ENCODE results near the gene TMEM79. TPM values are rescaled to one million over a fixed set of nuclear protein-coding genes. Genes with fewer than 3 reads are reported as not detected.

TMEM79 gene
- total RNA-seq, 2 donors from 2014 or later: 0.56 to 5.0 TPM

- TF ChIP-seq, protein P1, sequence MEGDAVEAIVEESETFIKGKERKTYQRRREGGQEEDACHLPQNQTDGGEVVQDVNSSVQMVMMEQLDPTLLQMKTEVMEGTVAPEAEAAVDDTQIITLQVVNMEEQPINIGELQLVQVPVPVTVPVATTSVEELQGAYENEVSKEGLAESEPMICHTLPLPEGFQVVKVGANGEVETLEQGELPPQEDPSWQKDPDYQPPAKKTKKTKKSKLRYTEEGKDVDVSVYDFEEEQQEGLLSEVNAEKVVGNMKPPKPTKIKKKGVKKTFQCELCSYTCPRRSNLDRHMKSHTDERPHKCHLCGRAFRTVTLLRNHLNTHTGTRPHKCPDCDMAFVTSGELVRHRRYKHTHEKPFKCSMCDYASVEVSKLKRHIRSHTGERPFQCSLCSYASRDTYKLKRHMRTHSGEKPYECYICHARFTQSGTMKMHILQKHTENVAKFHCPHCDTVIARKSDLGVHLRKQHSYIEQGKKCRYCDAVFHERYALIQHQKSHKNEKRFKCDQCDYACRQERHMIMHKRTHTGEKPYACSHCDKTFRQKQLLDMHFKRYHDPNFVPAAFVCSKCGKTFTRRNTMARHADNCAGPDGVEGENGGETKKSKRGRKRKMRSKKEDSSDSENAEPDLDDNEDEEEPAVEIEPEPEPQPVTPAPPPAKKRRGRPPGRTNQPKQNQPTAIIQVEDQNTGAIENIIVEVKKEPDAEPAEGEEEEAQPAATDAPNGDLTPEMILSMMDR (IDR thresholded peaks at IDR 0.05): no peak
- no peak for DNase-seq (ENCODE audit: low spot score)
- H3K36me3 ChIP-seq: no peaks in the 10 kb centered on the region
These were observed 14.8 kb downstream of the TMEM79 start, which contains the start of gene VHLL for GRCh38 chr1:156298852-156299357. VHLL (minus strand) TSS chr1:156299307; CDS start chr1:156299189, 118 bp downstream.

DNA sequence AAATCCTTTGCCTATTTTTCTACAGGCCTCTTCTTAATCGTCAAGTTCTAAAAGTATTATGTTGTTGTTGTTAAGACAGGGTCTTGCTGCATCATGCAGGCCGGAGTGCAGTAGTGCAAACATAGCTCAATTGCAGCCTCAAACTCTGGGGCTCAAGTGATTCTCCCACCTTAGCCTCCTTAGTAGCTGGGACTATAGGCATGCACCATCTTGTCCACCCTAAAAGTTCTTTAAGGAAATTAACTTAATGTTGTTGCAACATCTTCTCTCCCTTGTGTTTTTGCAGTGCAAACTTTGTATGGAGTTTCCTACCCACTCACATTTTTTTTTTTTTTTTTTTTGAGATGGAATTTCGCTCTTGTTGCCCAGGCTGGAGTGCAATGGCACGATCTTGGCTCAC is 19.1 kb downstream of the TMEM79 start:
- Histone ChIP-seq H3K9me3 (no peaks in the 10 kb centered on the region), H3K27ac (no peak overlapping the region), H3K36me3 (peaks cover 8% of the 10 kb centered on the region), H3K4me3 (no peak overlapping the region), H3K4me1 (ENCODE audit: control insufficient read depth in 1 of 2, low read depth in 2 of 2) (no peaks in the 10 kb centered on the region), H3K27me3 (replicated peaks; ENCODE audit: insufficient read depth) (no peaks in the 10 kb centered on the region)
- ATAC-seq (ENCODE audit: insufficient number of reproducible peaks, low FRiP score, low read depth) (no peak), DNase-seq (ENCODE audit: low spot score) (no peak)
- TF ChIP-seq, protein P1 (IDR thresholded peaks at IDR 0.05): no peak

More at GRCh38 chr1:156298852-156299357, 14.8 kb downstream of the TMEM79 start, which contains the start of gene VHLL:
- H3K27ac ChIP-seq: no peak within 1 kb of the TSS
- no peak within 1 kb of the TSS for H3K4me3 ChIP-seq
- H3K4me1 ChIP-seq (ENCODE audit: control insufficient read depth in 1 of 2, low read depth in 2 of 2): peaks cover 8 to 11% of the 10 kb centered on the region in 2 donors
- no peaks in the 10 kb centered on the region for H3K9me3 ChIP-seq
- H3K27me3 ChIP-seq (replicated peaks; ENCODE audit: insufficient read depth): no peaks in the 10 kb centered on the region
- no peak for ATAC-seq (ENCODE audit: insufficient number of reproducible peaks, low FRiP score, low read depth)

DNA sequence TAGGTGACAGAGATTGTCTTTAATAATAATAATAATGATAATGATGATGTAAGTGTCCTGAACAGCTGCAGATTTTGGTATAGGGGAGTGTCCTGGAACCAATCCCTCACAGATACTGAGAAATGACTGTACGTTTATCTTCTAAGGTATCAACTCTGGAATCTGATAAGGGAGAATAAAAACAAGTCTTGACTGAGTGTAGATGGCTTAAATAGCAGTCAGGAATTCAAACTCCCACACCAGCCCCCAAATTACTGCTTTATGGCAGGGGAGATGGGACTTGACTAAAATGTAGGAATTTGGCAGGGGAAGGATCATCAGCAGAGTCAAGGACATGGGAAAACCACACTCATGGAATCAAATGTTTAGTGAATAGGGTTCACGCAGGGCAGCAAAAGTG is 21.1 kb downstream of the TMEM79 start:
- no peak for ATAC-seq (ENCODE audit: insufficient number of reproducible peaks, low FRiP score, low read depth)
- DNase-seq (ENCODE audit: low spot score): no peak
- H3K36me3 ChIP-seq: peaks cover 25% of the 10 kb centered on the region
- H3K27me3 ChIP-seq (replicated peaks; ENCODE audit: insufficient read depth): no peaks in the 10 kb centered on the region
- TF ChIP-seq, protein P1 (IDR thresholded peaks at IDR 0.05): no peak
- H3K27ac ChIP-seq: no peak overlapping the region
- no peaks in the 10 kb centered on the region for H3K4me1 ChIP-seq (ENCODE audit: control insufficient read depth in 1 of 2, low read depth in 2 of 2)
- no peak overlapping the region for H3K4me3 ChIP-seq
- no peaks in the 10 kb centered on the region for H3K9me3 ChIP-seq

DNA sequence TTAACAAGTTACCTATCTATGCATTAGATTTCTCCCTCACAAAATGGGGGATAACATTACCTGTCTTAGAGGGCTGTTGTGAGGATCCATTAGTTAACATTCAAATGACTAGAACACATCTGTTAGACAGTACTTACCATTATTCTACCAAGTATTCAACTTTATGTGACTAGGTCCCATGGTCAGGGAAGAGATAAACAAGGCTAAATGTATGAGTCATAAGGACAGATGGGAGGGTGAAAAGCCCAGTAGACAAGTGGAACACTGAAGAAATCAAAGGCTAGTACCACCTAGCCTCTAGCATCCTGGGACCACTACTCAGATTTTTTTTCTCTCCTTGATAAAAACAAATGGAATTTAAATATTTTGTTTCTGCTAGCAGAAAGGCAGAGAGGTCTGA is 24.0 kb downstream of the TMEM79 start:
- Histone ChIP-seq H3K9me3 (no peaks in the 10 kb centered on the region), H3K4me1 (ENCODE audit: control insufficient read depth in 1 of 2, low read depth in 2 of 2) (no peaks in the 10 kb centered on the region), H3K27ac (no peak overlapping the region), H3K4me3 (no peak overlapping the region), H3K36me3 (peaks cover 38% of the 10 kb centered on the region), H3K27me3 (replicated peaks; ENCODE audit: insufficient read depth) (no peaks in the 10 kb centered on the region)
- TF ChIP-seq, protein P1 (IDR thresholded peaks at IDR 0.05): no peak
- DNase-seq (ENCODE audit: low spot score) (no peak), ATAC-seq (ENCODE audit: insufficient number of reproducible peaks, low FRiP score, low read depth) (no peak)

DNA sequence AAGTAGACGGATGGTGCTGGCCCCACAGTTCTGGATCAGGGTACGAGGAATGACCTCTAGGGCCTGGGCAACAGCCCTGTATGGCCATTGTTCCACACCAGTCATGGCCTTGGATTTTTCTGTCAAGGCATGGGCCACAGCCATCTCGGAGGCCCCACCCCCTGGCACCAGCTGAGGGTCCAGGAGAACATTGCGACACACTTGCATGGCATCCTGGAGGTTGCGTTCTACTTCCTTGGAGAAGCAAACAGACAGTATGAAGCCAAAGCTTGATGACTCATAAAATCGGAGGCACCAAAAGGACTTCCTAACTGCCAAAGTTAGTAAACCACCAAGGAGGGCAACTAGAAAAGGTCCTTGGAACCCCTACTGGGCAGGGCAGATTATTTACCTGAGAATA is 26.8 kb downstream of the TMEM79 start:
- Histone ChIP-seq H3K9me3 (no peaks in the 10 kb centered on the region), H3K27me3 (replicated peaks; ENCODE audit: insufficient read depth) (no peaks in the 10 kb centered on the region), H3K4me3 (no peak overlapping the region), H3K36me3 (peaks cover 35% of the 10 kb centered on the region), H3K27ac (no peak overlapping the region), H3K4me1 (ENCODE audit: control insufficient read depth in 1 of 2, low read depth in 2 of 2) (no peaks in the 10 kb centered on the region)
- no peak for ATAC-seq (ENCODE audit: insufficient number of reproducible peaks, low FRiP score, low read depth)
- TF ChIP-seq, protein P1 (IDR thresholded peaks at IDR 0.05): no peak
- DNase-seq (ENCODE audit: low spot score): no peak
